ENCODE measurements around the gene TBC1D9B. TPM values are rescaled to one million over a fixed set of nuclear protein-coding genes. Genes with fewer than 3 reads are reported as not detected.

Gene TBC1D9B
- total RNA-seq, result 92.4 TPM
- long read RNA-seq, full-length matches to known transcripts, result 137 of 270 reads
- long read RNA-seq, partial matches to known transcripts, result 100 of 270 reads
- long read RNA-seq, other reads (novel, unspliced or antisense), result 33 of 270 reads

DNA sequence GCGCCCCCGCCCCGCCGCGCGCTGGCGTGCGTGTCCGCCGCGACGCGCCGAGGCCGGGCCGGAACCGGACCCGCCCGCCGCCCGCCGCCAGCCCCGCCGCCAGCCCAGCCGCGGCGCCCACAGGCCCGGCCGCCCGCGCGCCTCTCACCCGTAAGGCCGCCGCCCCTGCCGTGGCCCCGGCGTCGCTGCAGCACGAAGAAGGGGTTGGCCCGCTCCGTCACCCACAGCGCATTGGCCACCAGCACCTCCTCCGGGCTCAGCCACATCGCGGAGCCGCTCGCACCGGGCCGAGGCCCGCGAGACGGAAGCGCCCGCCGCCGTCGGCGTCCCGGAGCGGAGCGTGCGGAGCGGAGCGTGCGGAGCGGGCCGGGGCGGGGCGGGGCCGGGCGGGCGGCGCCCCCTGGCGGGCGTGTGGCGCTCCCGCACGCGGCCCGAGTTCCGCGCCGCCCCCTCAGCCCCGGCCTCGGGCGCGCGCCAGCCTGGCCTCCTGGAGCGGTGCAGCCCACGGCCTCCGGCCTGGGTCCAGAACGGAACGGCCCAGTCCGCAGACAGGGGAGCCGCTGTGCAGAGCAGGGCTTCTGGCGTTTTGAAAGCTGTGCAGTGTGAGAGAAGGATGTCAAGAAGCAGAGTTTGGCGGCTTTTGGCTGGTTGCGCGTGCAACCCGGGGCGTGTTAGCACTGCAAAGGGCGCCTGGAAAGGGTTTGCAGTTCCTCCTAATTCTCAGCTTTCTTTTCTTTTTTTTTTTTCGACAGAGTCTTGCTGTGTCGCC lies at the start of gene TBC1D9B:
TBC1D9B (minus strand) TSS at position 342 of the 769 bp plus-strand sequence; CDS start at position 266, 76 bp downstream.
- peaks cover 18% of the 10 kb centered on the region for H3K36me3 ChIP-seq
- ATAC-seq (peak; percentile 96), DNase-seq (peak; percentile 88)
- H3K4me3 ChIP-seq, result peak within 1 kb of the TSS; percentile 57
- no peaks in the 10 kb centered on the region for H3K27me3 ChIP-seq
- no peaks in the 10 kb centered on the region for H3K9me3 ChIP-seq
- peak within 1 kb of the TSS; percentile 76 for H3K27ac ChIP-seq
- intact Hi-C loops (cut with DNase I), result no loop called here
- TF ChIP-seq, protein P1, sequence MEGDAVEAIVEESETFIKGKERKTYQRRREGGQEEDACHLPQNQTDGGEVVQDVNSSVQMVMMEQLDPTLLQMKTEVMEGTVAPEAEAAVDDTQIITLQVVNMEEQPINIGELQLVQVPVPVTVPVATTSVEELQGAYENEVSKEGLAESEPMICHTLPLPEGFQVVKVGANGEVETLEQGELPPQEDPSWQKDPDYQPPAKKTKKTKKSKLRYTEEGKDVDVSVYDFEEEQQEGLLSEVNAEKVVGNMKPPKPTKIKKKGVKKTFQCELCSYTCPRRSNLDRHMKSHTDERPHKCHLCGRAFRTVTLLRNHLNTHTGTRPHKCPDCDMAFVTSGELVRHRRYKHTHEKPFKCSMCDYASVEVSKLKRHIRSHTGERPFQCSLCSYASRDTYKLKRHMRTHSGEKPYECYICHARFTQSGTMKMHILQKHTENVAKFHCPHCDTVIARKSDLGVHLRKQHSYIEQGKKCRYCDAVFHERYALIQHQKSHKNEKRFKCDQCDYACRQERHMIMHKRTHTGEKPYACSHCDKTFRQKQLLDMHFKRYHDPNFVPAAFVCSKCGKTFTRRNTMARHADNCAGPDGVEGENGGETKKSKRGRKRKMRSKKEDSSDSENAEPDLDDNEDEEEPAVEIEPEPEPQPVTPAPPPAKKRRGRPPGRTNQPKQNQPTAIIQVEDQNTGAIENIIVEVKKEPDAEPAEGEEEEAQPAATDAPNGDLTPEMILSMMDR (IDR thresholded peaks at IDR 0.05), result peak; percentile 31
- H3K4me1 ChIP-seq, result peaks cover 17% of the 10 kb centered on the region

DNA sequence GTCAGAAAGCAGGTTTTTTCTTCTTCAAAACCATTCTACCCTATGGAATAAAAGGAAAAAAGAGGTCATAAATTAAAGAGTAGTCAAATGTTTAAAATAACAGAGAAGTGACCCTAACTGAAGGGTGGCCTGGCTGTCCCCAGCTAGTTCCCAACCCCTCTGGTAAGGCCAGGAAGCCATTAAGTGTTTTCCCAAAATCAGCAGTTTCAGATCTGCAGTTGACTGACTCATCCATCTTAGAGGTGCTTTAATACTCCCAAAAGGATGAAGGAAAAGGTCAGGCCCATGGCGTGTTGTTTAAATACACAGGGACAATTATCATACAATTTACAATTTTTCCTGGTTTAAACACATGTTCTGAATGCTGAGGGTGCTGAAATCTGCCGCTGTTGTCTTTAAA lies 47.9 kb upstream of the TBC1D9B start:
- Histone ChIP-seq H3K27me3 (no peaks in the 10 kb centered on the region), H3K4me1 (no peaks in the 10 kb centered on the region), H3K27ac (no peak overlapping the region), H3K4me3 (no peak overlapping the region), H3K9me3 (no peaks in the 10 kb centered on the region), H3K36me3 (peaks cover 5% of the 10 kb centered on the region)
- DNase-seq (no peak), ATAC-seq (no peak)
- TF ChIP-seq, protein P1 (IDR thresholded peaks at IDR 0.05), result no peak
- intact Hi-C loops (cut with DNase I), result no loop called here

DNA sequence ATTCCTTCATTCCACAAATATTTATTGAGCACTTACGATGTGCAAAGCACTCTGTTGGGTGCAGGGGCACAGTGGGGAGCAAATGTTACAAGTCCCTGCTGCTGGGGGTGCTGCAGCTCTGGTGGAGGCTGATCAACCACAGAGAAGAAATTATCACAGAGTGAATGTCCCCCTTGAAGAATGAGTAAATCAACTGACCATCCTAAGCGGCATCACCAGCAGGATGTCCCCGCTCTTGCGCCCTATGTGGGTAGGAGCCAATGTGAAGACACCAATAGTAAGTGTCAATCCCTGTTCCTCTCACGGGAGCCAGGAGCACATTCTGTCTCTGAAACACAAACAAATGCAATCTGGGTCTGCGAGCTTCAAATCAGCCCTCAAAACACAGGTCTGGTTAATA lies 47.4 kb upstream of the TBC1D9B start:
- TF ChIP-seq, protein P1 (IDR thresholded peaks at IDR 0.05), result no peak
- Histone ChIP-seq H3K4me1 (no peaks in the 10 kb centered on the region), H3K27ac (no peak overlapping the region), H3K36me3 (peaks cover 5% of the 10 kb centered on the region), H3K9me3 (no peaks in the 10 kb centered on the region), H3K27me3 (no peaks in the 10 kb centered on the region), H3K4me3 (no peak overlapping the region)
- intact Hi-C loops (cut with DNase I), result no loop called here
- no peak for DNase-seq
- no peak for ATAC-seq

DNA sequence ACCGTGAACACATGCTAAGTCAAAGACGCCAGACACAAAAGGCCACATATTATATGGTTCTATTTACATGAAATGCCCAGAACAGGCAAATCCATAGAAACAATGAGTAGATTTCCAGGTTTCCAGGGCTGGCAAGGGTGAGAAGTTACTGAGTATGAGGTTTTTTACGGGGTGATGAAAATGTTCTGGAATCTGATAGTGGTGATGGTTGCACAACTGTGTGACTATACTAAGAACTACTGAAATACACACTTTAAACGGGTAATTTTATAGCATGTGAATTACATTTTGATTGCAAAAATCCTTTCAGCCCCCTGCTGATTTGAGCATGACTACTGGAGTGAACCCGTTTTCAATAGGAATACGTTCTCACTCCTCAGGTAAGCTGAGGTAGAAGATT lies 46.7 kb upstream of the TBC1D9B start:
- ATAC-seq, result no peak
- no peak for DNase-seq
- peaks cover 5% of the 10 kb centered on the region for H3K36me3 ChIP-seq
- H3K9me3 ChIP-seq, result no peaks in the 10 kb centered on the region
- H3K4me1 ChIP-seq, result no peaks in the 10 kb centered on the region
- TF ChIP-seq, protein P1 (IDR thresholded peaks at IDR 0.05), result no peak
- no peak overlapping the region for H3K27ac ChIP-seq
- no peak overlapping the region for H3K4me3 ChIP-seq
- intact Hi-C loops (cut with DNase I), result no loop called here
- no peaks in the 10 kb centered on the region for H3K27me3 ChIP-seq

DNA sequence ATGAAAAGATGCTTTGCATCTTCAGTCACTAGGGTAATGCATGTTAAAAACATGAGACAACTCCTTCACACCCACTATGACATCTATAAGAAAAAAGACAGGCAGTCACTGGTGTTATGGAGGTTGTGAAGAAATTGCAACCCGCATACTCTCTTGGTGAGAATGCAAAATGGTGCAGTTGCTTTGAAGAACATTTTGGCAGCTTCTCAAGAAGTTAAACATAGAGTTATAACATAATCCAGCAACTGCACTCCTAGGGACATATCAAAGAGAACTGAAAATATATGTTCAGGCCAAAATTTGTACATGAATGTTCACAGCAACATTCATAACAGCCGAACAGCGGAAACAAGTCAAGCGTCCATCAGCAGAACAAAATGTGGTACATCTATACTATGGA lies 46.3 kb upstream of the TBC1D9B start:
- TF ChIP-seq, protein P1 (IDR thresholded peaks at IDR 0.05), result no peak
- Histone ChIP-seq H3K27me3 (no peaks in the 10 kb centered on the region), H3K4me3 (no peak overlapping the region), H3K9me3 (no peaks in the 10 kb centered on the region), H3K36me3 (peaks cover 5% of the 10 kb centered on the region), H3K4me1 (no peaks in the 10 kb centered on the region), H3K27ac (no peak overlapping the region)
- DNase-seq (no peak), ATAC-seq (no peak)
- intact Hi-C loops (cut with DNase I), result no loop called here

Data from upper lobe of right lung (tissue), 1 donor.